ENCODE measurements around the gene CCDC24. TPM values are rescaled to one million over a fixed set of nuclear protein-coding genes. Genes with fewer than 3 reads are reported as not detected.

CCDC24 gene
- total RNA-seq, 1 donor from 2014 or later, result 4.8 TPM

DNA sequence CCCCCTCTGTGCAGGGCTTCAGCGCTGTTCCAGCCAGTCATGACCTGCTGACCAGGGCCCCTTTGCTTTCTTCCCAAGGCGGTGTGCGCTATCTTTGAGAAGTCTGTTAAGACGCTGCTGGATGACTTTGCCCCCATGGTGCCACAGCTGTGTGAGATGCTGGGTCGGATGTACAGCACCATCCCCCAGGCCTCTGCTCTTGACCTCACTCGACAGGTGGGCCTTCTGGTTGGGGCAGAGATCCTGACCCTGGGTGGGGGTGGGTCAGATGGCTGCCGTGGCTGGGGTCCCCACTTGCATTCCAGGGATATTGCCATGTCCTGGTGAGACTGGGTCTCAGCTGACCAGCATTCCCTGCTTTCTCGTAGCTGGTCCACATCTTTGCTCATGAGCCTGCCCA, 30.6 kb upstream of the CCDC24 start:
- no peak overlapping the region for H3K4me3 ChIP-seq
- TF ChIP-seq, protein P1, sequence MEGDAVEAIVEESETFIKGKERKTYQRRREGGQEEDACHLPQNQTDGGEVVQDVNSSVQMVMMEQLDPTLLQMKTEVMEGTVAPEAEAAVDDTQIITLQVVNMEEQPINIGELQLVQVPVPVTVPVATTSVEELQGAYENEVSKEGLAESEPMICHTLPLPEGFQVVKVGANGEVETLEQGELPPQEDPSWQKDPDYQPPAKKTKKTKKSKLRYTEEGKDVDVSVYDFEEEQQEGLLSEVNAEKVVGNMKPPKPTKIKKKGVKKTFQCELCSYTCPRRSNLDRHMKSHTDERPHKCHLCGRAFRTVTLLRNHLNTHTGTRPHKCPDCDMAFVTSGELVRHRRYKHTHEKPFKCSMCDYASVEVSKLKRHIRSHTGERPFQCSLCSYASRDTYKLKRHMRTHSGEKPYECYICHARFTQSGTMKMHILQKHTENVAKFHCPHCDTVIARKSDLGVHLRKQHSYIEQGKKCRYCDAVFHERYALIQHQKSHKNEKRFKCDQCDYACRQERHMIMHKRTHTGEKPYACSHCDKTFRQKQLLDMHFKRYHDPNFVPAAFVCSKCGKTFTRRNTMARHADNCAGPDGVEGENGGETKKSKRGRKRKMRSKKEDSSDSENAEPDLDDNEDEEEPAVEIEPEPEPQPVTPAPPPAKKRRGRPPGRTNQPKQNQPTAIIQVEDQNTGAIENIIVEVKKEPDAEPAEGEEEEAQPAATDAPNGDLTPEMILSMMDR (IDR thresholded peaks at IDR 0.05), result no peak
- H3K9me3 ChIP-seq, result no peaks in the 10 kb centered on the region
- no peaks in the 10 kb centered on the region for H3K4me1 ChIP-seq
- no peak overlapping the region for H3K27ac ChIP-seq
- intact Hi-C loops (cut with DNase I), result no loop called here
- H3K27me3 ChIP-seq, result no peaks in the 10 kb centered on the region
- H3K36me3 ChIP-seq, result peaks cover 62 to 79% of the 10 kb centered on the region in 2 donors
- DNase-seq (ENCODE audit: low spot score in 2 of 2), result no peak

GRCh38 chr1:43961692-43962091, 29.7 kb upstream of the CCDC24 start:
- no peaks in the 10 kb centered on the region for H3K9me3 ChIP-seq
- no peaks in the 10 kb centered on the region for H3K27me3 ChIP-seq
- no peak for DNase-seq (ENCODE audit: low spot score in 2 of 2)
- intact Hi-C loops (cut with DNase I), result no loop called here
- TF ChIP-seq, protein P1 (IDR thresholded peaks at IDR 0.05), result no peak
- H3K27ac ChIP-seq, result no peak overlapping the region
- peaks cover 62 to 75% of the 10 kb centered on the region in 2 donors for H3K36me3 ChIP-seq
- H3K4me3 ChIP-seq, result no peak overlapping the region
- H3K4me1 ChIP-seq, result no peaks in the 10 kb centered on the region

- Histone ChIP-seq H3K27me3 (no peaks in the 10 kb centered on the region), H3K4me1 (no peaks in the 10 kb centered on the region), H3K9me3 (no peaks in the 10 kb centered on the region), H3K36me3 (peaks cover 56 to 69% of the 10 kb centered on the region in 2 donors), H3K27ac (no peak overlapping the region), H3K4me3 (no peak overlapping the region)
- intact Hi-C loops (cut with DNase I), result no loop called here
- no peak for DNase-seq (ENCODE audit: low spot score in 2 of 2)
- TF ChIP-seq, protein P1 (IDR thresholded peaks at IDR 0.05), result no peak
Observed at GRCh38 chr1:43962324-43962723, 29.1 kb upstream of the CCDC24 start.

DNA sequence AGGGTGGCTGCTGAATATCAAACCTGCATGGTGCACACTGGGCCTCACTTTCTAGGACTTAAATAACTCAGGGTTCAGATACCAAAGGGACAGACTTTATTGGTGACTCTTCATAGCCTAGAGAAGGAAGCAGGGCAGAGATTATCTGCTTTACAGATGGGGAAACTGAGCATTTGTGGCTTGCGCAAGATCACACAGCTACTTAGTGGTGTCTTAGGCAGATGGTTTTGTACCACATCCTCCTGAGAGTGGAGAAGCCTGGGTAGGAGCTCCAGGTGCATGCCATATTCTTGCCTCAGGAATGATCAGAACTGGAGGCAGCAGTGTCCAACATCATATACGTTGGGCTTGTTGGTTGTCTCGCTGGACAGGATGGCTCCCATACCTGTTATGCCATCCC, 28.4 kb upstream of the CCDC24 start:
- Histone ChIP-seq H3K27me3 (no peaks in the 10 kb centered on the region), H3K9me3 (no peaks in the 10 kb centered on the region), H3K4me1 (no peaks in the 10 kb centered on the region), H3K4me3 (no peak overlapping the region), H3K27ac (no peak overlapping the region), H3K36me3 (peaks cover 49 to 62% of the 10 kb centered on the region in 2 donors)
- intact Hi-C loops (cut with DNase I), result no loop called here
- TF ChIP-seq, protein P1 (IDR thresholded peaks at IDR 0.05), result no peak
- no peak for DNase-seq (ENCODE audit: low spot score in 2 of 2)

DNA sequence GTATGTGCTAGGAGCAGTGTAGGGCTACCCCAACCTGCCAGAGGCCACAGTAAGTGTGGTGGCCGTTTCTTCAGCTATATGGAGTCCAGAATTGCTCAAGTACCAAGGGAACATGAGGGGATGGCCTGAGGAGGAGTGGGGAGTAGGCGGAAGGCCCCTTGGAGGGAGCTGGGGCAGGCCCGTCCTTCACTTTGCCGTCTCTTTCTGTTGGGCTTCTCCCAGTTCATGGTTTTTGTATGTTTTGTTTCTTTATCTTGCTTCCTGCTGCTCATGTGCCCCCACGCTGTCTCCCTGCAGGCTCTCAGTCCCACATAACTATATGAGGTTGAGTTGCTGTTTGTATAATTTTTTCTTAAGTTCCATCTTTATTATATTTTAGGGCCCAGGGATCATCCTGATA, 27.5 kb upstream of the CCDC24 start:
- H3K4me1 ChIP-seq, result no peaks in the 10 kb centered on the region
- no peaks in the 10 kb centered on the region for H3K27me3 ChIP-seq
- H3K9me3 ChIP-seq, result no peaks in the 10 kb centered on the region
- H3K36me3 ChIP-seq, result peaks cover 40 to 53% of the 10 kb centered on the region in 2 donors
- H3K4me3 ChIP-seq, result no peak overlapping the region
- TF ChIP-seq, protein P1 (IDR thresholded peaks at IDR 0.05), result no peak
- intact Hi-C loops (cut with DNase I), result no loop called here
- H3K27ac ChIP-seq, result no peak overlapping the region
- DNase-seq (ENCODE audit: low spot score in 2 of 2), result no peak

GRCh38 chr1:43965316-43965715, 26.1 kb upstream of the CCDC24 start:
- H3K27me3 ChIP-seq, result no peaks in the 10 kb centered on the region
- TF ChIP-seq, protein P1 (IDR thresholded peaks at IDR 0.05), result no peak
- peaks cover 37 to 39% of the 10 kb centered on the region in 2 donors for H3K36me3 ChIP-seq
- peaks cover under 1 to 2% of the 10 kb centered on the region in 2 donors for H3K4me1 ChIP-seq
- no peak overlapping the region for H3K4me3 ChIP-seq
- H3K9me3 ChIP-seq, result no peaks in the 10 kb centered on the region
- H3K27ac ChIP-seq, result no peak overlapping the region
- DNase-seq (ENCODE audit: low spot score in 2 of 2), result no peak
- intact Hi-C loops (cut with DNase I), result no loop called here

All from ascending aorta (tissue), 2 donors.